ENCODE data around the gene LMF2.
"Not testable (repeated sequence)": the region's sequence is repeated elsewhere in the genome, so short reads cannot be mapped to it uniquely, and the experiment has no call there.

Gene LMF2, protein sequence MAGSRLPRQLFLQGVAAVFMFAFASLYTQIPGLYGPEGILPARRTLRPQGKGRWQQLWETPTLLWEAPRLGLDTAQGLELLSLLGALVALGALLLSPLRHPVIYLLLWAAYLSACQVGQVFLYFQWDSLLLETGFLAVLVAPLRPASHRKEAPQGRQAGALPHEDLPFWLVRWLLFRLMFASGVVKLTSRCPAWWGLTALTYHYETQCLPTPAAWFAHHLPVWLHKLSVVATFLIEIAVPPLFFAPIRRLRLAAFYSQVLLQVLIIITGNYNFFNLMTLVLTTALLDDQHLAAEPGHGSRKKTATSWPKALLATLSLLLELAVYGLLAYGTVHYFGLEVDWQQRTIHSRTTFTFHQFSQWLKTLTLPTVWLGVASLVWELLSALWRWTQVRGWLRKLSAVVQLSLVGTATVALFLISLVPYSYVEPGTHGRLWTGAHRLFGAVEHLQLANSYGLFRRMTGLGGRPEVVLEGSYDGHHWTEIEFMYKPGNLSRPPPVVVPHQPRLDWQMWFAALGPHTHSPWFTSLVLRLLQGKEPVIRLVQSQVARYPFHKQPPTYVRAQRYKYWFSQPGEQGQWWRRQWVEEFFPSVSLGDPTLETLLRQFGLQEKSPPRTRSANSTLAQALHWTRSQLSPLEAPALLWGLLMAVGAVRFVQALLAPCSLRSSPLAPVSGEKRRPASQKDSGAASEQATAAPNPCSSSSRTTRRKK

DNA sequence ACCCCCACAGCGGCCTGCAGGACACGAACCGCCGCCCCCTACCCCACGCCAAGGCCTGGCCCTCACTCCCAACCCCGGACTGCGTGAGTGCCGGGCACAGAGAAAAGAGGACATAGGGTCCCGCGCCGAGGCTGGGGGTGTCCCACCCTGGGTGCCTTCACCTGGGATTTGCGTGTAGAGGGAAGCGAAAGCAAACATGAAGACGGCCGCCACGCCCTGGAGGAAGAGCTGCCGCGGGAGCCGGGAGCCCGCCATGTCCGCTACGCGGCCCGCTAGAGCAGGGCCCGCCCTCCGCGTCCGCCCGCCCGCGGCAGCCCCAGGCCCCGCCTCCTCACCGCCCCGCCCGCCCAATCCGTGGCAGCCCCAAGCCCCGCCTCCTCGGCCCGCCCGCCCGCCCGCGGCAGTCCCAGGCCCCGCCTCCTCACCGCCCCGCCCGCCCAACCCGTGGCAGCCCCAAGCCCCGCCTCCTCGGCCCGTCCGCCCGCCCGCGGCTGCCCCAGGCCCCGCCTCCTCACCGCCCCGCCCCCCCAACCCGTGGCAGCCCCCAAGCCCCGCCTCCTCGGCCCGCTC is at the start of gene LMF2:
LMF2 (minus strand) TSS at position 282 of the 570 bp plus-strand sequence; CDS start at position 255, 27 bp downstream.
- DNase-seq (ENCODE audit: low read depth), result peak; percentile 83

- no peak for DNase-seq (ENCODE audit: low read depth)
These were observed 49.2 kb upstream of the LMF2 start for GRCh38 chr22:50556703-50557102.

GRCh38 chr22:50553310-50553709 is 45.8 kb upstream of the LMF2 start:
- DNase-seq (ENCODE audit: low read depth), result no peak

DNA sequence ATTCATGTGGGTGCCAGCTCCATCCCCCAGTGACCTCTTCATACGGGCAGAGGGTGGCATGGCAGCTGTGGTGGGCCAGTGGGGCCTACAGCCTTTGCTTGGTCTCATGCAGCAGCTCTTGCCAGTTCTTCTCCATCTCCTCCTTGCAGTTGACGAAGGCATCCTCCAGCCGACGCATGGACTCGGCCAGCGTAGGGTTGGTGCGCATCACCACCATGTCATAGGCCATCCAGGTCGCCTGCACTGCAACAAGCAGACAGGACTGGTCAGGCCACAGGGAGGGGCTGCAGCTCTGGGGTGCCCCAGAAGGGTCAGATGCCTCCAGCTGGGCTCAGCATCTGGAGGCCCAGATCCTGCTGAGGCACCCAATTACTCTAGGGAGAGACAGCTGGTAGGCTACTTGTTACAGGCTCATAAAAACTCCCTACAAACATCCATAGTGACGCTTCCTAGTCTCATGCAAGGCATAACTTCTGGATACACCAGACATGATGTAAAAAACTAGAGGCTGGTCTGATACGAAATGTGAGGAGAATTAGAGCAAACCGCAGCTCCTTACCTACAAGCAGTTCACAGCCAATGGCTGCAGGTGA is 43.8 kb upstream of the LMF2 start:
- no peak for DNase-seq (ENCODE audit: low read depth)

- no peak for DNase-seq (ENCODE audit: low read depth)
These were observed 42.9 kb upstream of the LMF2 start for GRCh38 chr22:50550395-50550794.

GRCh38 chr22:50548921-50549790 is 41.7 kb upstream of the LMF2 start:
- no peak for DNase-seq (ENCODE audit: low read depth)

DNA sequence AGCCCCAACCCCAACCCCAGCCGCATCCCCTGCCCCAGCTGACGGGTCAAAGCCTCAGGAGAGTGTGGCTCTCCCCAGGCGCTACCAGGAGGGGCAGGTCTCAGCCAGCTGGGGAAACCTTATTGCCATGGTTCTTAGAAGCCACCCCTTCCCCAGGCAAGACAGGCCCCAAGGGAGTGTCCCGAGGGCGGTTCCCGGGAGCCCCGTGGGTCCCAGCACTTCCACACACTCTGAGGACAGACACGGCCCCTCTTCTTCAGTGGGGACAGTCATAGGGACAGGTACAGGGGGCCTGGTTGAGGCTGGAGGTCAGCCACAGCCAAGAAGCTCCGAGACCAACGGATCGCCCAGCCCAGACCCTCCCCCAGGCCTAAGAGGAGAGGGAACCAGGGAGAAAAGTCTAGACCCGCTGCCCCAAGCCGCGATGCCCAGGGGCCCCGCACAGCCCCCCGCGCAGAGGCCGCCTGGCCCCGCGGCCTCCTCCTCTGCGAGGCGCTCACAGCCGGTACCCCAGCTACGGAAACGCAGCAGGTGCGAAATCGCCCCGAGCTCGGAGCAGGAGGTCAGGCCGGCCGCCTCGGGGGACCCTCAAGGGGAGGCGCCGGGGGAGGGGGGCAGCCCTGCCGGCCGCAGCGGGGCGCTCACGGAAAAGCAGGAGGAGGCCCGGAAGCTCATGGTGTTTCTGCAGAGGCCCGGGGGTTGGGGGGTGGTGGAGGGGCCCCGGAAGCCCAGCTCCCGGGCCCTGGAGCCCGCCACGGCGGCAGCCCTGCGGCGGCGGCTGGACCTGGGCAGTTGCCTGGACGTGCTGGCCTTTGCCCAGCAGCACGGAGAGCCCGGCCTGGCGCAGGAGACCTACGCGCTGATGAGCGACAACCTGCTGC is 40.8 kb upstream of the LMF2 start:
- no peak for DNase-seq (ENCODE audit: low read depth)

- no peak for DNase-seq (ENCODE audit: low read depth)
These were observed 39.9 kb upstream of the LMF2 start for GRCh38 chr22:50547263-50547985.

- DNase-seq (ENCODE audit: low read depth), result no peak
These were observed 39.1 kb upstream of the LMF2 start for GRCh38 chr22:50546326-50547262.

GRCh38 chr22:50545522-50546325 is 38.2 kb upstream of the LMF2 start, which contains the start of gene KLHDC7B:
TSS of gene KLHDC7B (plus strand) at chr22:50545899. CDS start at chr22:50546244, 345 bp downstream.
- DNase-seq (ENCODE audit: low read depth), result no peak

DNA sequence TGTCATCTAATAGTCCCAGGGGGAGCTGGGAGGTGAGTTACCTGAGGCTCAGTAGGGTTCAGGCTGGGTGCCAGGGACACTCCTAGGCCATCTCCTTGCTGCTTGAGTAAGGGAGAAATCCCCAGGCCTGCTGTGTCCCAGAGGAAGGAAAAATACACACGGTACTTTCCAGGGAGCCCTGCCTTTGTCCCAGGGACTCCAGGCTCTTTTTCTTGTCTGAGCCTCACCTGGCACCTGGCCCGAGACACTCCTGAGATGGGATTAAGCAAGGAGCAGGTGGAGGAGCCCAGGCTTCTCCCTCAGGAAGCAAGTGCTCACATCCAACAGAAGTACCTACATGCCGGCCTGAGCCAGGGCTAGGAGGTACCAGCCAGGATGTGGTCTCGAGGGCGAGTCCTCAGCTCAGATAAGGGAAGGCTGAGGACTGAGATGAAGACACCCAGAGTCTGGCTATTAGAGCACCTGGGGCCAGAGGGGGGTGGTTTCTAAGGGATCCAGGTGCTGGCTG is 37.3 kb upstream of the LMF2 start:
- DNase-seq (ENCODE audit: low read depth), result no peak

- peak; percentile 67 for DNase-seq (ENCODE audit: low read depth)
These were observed 36.7 kb upstream of the LMF2 start for GRCh38 chr22:50544078-50544745.

DNA sequence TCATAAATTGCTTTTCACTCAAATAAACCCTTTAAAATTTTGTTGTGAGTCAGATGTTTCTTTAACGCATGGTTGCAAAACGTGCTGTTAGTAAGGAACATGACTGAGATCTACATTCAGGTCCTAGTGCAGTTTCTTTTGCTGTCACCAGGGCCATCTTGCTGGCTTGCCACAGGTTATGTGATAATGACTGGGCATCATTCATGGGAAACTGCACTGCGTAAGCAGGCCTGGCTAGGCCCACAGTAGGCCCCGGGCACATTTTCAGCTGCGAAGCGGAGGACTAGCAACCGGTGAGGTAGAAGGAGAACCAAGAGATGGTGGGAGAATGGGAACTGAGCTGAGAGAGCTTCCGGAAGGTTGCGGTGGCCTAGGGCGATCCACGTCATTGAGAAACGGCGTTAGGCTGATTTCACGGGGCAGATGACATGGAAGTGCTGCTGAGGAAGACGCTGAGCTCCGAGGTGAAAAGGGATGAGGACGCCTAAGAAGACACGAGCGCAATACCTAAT is 35.0 kb upstream of the LMF2 start:
- no peak for DNase-seq (ENCODE audit: low read depth)

DNA sequence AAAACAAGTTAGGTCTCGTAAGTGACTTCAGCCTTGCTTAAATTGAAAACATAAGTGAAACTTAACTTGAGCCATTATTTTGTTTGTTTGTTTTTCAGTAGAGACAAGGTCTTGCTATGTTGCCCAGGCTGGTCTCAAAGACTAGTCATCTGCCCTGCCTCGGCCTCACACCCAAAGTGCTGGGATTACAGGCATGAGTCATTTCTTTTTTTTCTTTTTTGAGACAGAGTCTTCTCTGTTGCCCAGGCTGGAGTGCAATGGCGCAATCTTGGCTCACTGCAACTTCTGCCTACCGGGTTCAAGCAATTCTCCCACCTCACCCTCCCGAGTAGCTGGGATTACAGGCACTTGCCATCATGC is 34.1 kb upstream of the LMF2 start:
- not testable (repeated sequence) for DNase-seq (ENCODE audit: low read depth)

- DNase-seq (ENCODE audit: low read depth), result no peak
These were observed 32.9 kb upstream of the LMF2 start for GRCh38 chr22:50540381-50540780.

- no peak for DNase-seq (ENCODE audit: low read depth)
These were observed 30.3 kb upstream of the LMF2 start for GRCh38 chr22:50537765-50538164.

GRCh38 chr22:50536226-50536625 is 28.7 kb upstream of the LMF2 start:
- DNase-seq (ENCODE audit: low read depth), result no peak
